A549 treated with dexamethasone at 1 μM for 4 hours (cell line): Measurements from ENCODE around the gene WDFY4. TPM values are rescaled to one million over a fixed set of nuclear protein-coding genes. Genes with fewer than 3 reads are reported as not detected.

Experiments used
- total RNA-seq: library from RNA; stranded (reverse); fragments of 200-300 nt; extraction: Qiagen RNA extraction; gene quantifications from 5 replicates; pipeline ENCODE4 v1.2.3, GENCODE V29; 2022

WDFY4 gene, protein sequence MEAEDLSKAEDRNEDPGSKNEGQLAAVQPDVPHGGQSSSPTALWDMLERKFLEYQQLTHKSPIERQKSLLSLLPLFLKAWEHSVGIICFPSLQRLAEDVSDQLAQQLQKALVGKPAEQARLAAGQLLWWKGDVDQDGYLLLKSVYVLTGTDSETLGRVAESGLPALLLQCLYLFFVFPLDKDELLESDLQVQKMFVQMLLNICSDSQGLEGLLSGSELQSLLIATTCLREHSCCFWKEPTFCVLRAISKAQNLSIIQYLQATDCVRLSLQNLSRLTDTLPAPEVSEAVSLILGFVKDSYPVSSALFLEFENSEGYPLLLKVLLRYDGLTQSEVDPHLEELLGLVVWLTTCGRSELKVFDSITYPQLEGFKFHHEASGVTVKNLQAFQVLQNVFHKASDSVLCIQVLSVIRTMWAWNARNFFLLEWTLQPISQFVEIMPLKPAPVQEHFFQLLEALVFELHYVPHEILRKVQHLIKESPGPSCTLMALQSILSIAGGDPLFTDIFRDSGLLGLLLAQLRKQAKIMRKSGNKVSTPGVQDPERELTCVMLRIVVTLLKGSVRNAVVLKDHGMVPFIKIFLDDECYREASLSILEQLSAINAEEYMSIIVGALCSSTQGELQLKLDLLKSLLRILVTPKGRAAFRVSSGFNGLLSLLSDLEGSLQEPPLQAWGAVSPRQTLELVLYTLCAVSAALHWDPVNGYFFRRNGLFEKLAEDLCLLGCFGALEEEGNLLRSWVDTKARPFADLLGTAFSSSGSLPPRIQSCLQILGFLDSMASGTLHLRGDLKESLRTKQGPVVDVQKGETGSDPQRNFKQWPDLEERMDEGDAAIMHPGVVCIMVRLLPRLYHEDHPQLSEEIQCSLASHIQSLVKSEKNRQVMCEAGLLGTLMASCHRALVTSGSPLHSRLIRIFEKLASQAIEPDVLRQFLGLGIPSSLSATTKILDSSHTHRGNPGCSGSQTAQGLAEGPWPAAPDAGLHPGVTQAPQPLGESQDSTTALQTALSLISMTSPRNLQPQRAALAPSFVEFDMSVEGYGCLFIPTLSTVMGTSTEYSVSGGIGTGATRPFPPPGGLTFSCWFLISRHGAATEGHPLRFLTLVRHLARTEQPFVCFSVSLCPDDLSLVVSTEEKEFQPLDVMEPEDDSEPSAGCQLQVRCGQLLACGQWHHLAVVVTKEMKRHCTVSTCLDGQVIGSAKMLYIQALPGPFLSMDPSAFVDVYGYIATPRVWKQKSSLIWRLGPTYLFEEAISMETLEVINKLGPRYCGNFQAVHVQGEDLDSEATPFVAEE (N-terminal part only)
- 0.01 to 0.06 TPM (median 0.01 TPM) in 3 of 5 replicates, not detected in the others for total RNA-seq

DNA sequence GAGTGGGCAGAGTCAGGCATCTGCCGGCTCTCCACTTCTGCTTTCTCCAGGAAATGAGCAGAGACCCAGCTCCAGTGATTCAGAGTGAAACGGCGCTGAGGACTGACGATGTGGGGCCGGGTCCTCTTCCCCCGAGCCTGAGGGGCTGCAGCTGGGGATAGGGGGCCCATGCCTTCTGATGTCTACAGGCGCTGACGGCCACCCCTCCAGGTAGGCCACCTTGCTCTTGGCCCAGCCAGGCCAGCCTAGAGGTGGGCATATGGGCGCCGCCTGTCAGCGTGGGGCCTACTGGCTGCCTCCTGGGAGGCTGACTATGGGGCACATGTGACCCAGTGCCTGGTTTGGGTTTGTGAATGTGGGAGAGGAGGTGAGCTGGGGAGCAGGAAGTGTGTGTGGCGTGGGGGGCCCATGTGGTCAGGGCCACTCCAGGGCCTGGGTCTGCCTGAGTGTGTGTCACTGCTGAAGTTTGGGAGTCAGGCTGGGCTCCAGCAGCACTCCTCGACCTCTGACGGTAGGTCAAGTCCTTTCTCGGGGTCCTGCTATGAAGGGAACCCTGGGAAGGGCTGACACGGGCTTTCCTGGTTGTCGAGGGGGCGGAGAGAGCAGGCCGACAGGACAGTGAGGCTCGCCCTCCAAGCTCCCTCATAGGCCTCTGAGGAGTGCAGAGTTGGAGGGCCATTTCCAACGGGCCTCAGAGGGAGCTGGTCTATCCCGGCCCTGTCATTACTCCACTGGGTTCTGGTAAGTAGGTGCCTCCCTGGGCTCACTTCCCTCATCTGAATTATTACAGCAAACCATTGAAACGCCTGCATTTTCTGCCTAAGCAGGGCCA lies at the start of gene WDFY4:
WDFY4 (plus strand) TSS at position 82 of the 832 bp plus-strand sequence. CDS start 24,860 bp downstream, outside the sequence.

GRCh38 chr10:48939790-48940325 lies 255.2 kb downstream of the WDFY4 start, which contains the start of gene LRRC18:
LRRC18 (minus strand) TSS chr10:48939840; CDS start chr10:48914155, 25,685 bp downstream.

Other genes with a start within 250 kb of the WDFY4 start
- 3.1 to 4.3 TPM (median 3.5 TPM) in 5 replicates for gene ARHGAP22, start 79.8 kb upstream of the WDFY4 start, total RNA-seq